KMS-11 (cell line): ENCODE data around the gene MUC2.

Source experiments
- H2AFZ ChIP-seq: fragments of 200-600 bp; sonication (generic); 2 replicates; pipeline ENCODE4 v1.6.1; 2016; ENCODE audit warnings: antibody characterized with exemption, mixed run types, low read depth
- H3K27ac ChIP-seq: fragments of 200-600 bp; sonication (generic); 2 replicates; pipeline ENCODE4 v1.6.1; 2016; ENCODE audit warnings: mild to moderate bottlenecking, mixed run types
- H3K27me3 ChIP-seq: fragments of 200-600 bp; sonication (generic); 2 replicates; pipeline ENCODE4 v1.6.1; 2017; ENCODE audit warnings: mild to moderate bottlenecking, low read depth, mixed run types, moderate library complexity; ENCODE audit not compliant: insufficient read depth
- H3K36me3 ChIP-seq: fragments of 200-600 bp; sonication (generic); 2 replicates; pipeline ENCODE4 v1.6.1; 2017; ENCODE audit warnings: mild to moderate bottlenecking, mixed run types; ENCODE audit not compliant: insufficient read depth
- H3K4me1 ChIP-seq: fragments of 200-600 bp; sonication (generic); 2 replicates; pipeline ENCODE4 v1.6.1; 2016; ENCODE audit warnings: mild to moderate bottlenecking, low read depth, mixed run types; ENCODE audit not compliant: poor library complexity, severe bottlenecking
- H3K4me2 ChIP-seq: fragments of 200-600 bp; sonication (generic); 2 replicates; pipeline ENCODE4 v1.7.0; 2016; ENCODE audit warnings: mild to moderate bottlenecking, mixed run types
- H3K4me3 ChIP-seq: fragments of 200-600 bp; sonication (generic); IDR thresholded peaks from 2 replicates; pipeline ENCODE4 v1.6.1; 2017; ENCODE audit warnings: low read depth, low read length, mixed read lengths; ENCODE audit not compliant: insufficient read depth
- H3K79me2 ChIP-seq: fragments of 200-600 bp; sonication (generic); 2 replicates; pipeline ENCODE4 v1.6.1; 2016; ENCODE audit warnings: low read depth, mixed run types; ENCODE audit not compliant: insufficient read depth
- H3K9ac ChIP-seq: fragments of 200-600 bp; sonication (generic); 2 replicates; pipeline ENCODE4 v1.6.1; 2016; ENCODE audit warnings: mild to moderate bottlenecking, mixed run types
- H4K20me1 ChIP-seq: fragments of 200-600 bp; sonication (generic); 2 replicates; pipeline ENCODE4 v1.6.1; 2016; ENCODE audit warnings: mild to moderate bottlenecking, mixed run types; ENCODE audit not compliant: insufficient read depth
- CTCF ChIP-seq: fragments of 200-600 bp; sonication (generic); conservative IDR thresholded peaks from 2 replicates; pipeline ENCODE4 v1.6.1; 2017; ENCODE audit warnings: low read depth, mild to moderate bottlenecking, antibody characterized with exemption, low read length, moderate library complexity, mixed read lengths

Gene MUC2

GRCh38 chr11:1043563-1044096, 31.0 kb upstream of the MUC2 start:
- no peak overlapping the region for H2AFZ ChIP-seq
- no peak overlapping the region for H3K4me2 ChIP-seq
- H3K27me3 ChIP-seq, result peaks cover 93% of the 10 kb centered on the region
- no peak overlapping the region for H3K4me3 ChIP-seq
- no peaks in the 10 kb centered on the region for H3K79me2 ChIP-seq
- H4K20me1 ChIP-seq, result no peaks in the 10 kb centered on the region
- TF ChIP-seq CTCF, result no peak
- H3K27ac ChIP-seq, result no peak overlapping the region
- no peaks in the 10 kb centered on the region for H3K36me3 ChIP-seq
- no peaks in the 10 kb centered on the region for H3K4me1 ChIP-seq
- no peak overlapping the region for H3K9ac ChIP-seq

- Histone ChIP-seq H2AFZ (no peak overlapping the region), H3K4me2 (no peak overlapping the region), H3K36me3 (no peaks in the 10 kb centered on the region), H3K27me3 (peaks cover 93% of the 10 kb centered on the region), H3K79me2 (no peaks in the 10 kb centered on the region), H3K4me3 (no peak overlapping the region), H3K9ac (no peak overlapping the region), H3K4me1 (no peaks in the 10 kb centered on the region), H4K20me1 (no peaks in the 10 kb centered on the region), H3K27ac (no peak overlapping the region)
- no peak for TF ChIP-seq CTCF
Observed at GRCh38 chr11:1044160-1044559, 30.5 kb upstream of the MUC2 start.

DNA sequence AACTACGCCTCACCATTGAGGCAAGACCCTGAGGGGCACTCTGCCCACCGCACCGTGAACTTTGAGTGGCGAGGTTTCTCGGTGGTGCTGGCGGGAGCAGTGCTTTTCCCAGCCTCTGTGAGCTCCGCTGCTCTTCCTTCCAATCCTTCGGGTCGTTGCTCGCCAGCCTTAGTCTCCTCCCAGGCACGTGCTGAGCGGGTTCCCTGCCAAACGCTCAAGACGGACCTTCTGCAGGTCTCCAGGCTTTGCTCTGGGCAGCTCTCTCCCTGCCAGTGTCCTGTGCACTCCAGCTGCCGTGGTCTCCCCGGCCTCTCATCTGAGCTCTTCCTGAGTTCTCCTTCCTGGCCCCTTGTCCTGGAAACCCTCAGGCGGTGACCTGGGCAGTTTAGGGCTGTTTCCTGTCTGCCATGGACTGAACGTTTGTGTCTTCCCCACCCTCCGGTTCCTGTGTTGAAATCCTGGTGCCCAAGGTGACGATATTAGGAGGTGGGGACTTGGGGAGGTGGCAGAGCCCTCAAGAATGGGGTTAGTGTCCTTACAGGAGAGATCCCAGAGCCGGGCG, 27.0 kb upstream of the MUC2 start:
- Histone ChIP-seq H3K36me3 (no peaks in the 10 kb centered on the region), H3K9ac (no peak overlapping the region), H3K4me1 (no peaks in the 10 kb centered on the region), H3K27ac (no peak overlapping the region), H3K4me3 (no peak overlapping the region), H3K4me2 (no peak overlapping the region), H3K79me2 (no peaks in the 10 kb centered on the region), H2AFZ (no peak overlapping the region), H4K20me1 (no peaks in the 10 kb centered on the region), H3K27me3 (peaks cover 89% of the 10 kb centered on the region)
- no peak for TF ChIP-seq CTCF

GRCh38 chr11:1048375-1049070, 26.2 kb upstream of the MUC2 start:
- no peaks in the 10 kb centered on the region for H3K79me2 ChIP-seq
- no peaks in the 10 kb centered on the region for H3K36me3 ChIP-seq
- H2AFZ ChIP-seq, result no peak overlapping the region
- no peaks in the 10 kb centered on the region for H4K20me1 ChIP-seq
- no peak overlapping the region for H3K4me3 ChIP-seq
- peaks cover 89% of the 10 kb centered on the region for H3K27me3 ChIP-seq
- TF ChIP-seq CTCF, result no peak
- H3K4me1 ChIP-seq, result no peaks in the 10 kb centered on the region
- no peak overlapping the region for H3K4me2 ChIP-seq
- no peak overlapping the region for H3K27ac ChIP-seq
- H3K9ac ChIP-seq, result no peak overlapping the region
